HCEC 1CT (cell line): Measurements from ENCODE around the gene TUBGCP2.

Experiments
- DNase-seq: peaks from one replicate; pipeline ENCODE4 v3.0.0-alpha.2; 2017

Gene TUBGCP2

DNA sequence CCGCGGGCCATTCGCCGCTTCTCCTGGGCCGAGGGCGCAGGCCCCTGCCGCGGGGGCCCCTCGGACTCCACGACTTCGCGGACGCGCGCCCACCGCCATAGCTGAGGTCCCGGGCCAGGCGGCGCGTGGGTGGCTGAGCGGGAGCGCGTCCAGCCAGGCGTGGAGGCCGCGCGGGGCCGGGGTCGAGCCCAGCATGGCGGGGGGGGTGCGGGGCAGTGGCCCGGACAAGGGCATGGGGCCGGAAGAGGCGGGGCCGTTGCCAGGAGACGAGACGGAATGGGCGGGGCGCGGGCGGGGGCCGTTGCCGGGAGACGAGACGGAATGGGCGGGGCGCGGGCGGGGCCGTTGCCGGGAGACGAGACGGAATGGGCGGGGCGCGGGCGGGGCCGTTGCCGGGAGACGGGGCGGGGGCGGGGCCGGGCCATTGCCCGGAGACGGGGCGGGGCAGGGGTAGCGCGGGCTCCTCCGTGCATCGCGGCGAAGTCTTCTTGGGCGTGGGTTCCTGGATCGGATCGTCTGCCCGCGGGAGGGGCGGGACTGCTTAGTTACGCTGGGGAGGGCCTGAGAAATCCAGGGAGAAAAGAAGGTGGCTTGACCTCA is 46.8 kb downstream of the TUBGCP2 start:
- peak; percentile 62 for DNase-seq

DNA sequence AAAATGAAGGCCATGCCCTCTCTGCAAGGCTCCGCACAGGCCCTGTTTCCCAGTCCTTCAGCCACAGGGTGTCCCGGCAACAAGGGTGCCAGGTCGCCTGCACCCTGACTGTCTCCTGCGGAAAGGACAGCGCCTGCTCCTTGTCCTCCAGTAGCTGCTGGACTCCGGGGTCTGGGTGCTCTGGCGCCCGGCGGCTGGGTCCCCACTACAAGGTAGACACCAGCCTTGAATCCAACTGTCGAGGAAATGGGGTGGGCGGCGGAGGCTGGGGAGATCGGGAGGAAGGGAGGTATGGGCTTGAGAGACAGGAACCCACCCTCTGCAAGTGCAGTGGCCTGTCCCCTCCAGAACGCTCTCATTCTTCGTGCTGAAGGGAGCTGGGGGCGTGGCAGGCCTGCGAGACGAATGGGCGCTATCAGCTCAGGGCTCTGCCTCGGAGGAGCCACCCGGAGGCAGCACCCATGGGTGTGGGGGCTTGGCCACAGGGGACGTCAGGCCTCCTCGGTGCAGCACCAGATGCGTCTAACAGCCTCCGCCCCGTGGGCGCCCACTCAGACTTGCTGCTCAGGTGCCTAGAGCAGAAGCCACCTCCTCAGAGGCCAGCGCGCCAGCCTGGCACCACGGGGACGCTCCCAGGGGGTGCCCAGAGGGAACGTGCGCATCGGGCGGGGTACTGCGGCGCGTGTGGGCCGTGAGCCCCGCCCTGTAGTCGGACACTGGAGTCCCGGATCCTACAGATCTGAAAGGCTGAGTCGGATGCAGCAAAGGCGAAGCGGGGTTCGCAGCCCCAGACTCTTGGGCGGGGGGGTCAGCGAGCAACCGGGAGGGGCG is 47.6 kb downstream of the TUBGCP2 start:
- DNase-seq, result peak; percentile 27

GRCh38 chr10:133259602-133259989 is 49.1 kb downstream of the TUBGCP2 start:
- no peak for DNase-seq

DNA sequence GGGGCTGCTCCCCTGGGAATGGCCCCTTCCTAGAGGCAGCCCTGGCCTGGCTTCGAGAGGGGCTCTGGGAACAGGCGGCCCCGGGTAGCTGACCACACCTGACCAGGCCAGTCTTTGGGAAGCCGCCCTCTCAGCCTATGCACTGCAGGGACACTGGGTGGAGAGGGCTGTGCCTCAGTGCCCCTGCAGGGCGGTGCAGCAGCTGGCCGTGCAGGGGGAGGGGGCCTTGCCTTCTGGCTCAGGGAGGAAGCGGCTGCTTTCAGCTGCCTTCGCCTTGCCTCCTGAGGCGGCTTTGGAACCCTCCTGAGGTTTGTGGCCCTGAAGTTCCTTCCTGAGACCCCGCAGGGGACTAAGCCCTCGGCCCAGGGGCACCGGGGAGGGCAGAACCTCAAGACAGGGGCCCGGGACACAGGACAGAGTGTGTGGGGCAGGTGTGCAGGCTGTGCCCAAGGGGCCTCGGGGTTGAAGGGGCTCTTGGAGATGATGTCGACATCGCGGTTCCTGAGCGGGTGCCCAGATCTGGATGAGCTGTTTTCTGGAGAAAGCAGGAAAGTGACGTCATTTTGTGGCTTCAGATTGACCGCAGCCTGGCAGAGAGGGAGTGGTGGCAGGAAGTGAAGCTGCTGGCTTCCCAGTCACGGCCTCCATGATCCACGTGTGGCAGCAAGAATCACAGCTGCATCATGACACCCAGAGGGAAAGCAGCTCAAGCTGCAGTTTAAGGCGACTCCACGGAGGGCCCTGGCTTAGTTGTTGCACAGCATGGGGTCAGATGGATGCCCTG is 49.7 kb downstream of the TUBGCP2 start:
- peak; percentile 99 for DNase-seq

- no peak for DNase-seq
Measured at GRCh38 chr10:133258066-133258817, 50.4 kb downstream of the TUBGCP2 start.

GRCh38 chr10:133257489-133258065 is 51.1 kb downstream of the TUBGCP2 start:
- peak; percentile 67 for DNase-seq

DNA sequence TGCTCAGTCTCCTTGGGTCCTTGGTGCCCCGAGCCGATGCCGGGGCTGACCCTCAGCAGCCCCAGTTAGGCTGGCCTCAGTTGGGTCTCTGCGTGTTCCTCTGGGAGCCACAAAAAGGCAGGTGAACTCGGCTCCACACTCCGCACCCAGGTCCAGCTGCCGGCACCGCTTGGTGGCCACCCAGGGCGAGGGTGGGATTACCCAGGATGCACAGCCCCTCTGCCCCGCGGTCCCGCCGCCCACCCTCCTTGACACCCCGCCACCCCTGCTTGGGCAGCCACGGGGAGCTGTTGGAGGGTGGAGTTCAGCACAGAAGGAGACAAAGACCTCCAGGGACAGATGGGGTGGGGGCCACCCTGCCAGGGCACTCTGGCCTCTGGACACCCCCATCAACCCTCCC is 53.3 kb downstream of the TUBGCP2 start:
- DNase-seq, result no peak

- DNase-seq, result no peak
Measured at GRCh38 chr10:133254421-133255120, 54.1 kb downstream of the TUBGCP2 start.

- no peak for DNase-seq
Measured at GRCh38 chr10:133253361-133253955, 55.2 kb downstream of the TUBGCP2 start.

GRCh38 chr10:133252223-133252552 is 56.5 kb downstream of the TUBGCP2 start:
- no peak for DNase-seq

- DNase-seq, result no peak
Measured at GRCh38 chr10:133251388-133252222, 57.1 kb downstream of the TUBGCP2 start.

DNA sequence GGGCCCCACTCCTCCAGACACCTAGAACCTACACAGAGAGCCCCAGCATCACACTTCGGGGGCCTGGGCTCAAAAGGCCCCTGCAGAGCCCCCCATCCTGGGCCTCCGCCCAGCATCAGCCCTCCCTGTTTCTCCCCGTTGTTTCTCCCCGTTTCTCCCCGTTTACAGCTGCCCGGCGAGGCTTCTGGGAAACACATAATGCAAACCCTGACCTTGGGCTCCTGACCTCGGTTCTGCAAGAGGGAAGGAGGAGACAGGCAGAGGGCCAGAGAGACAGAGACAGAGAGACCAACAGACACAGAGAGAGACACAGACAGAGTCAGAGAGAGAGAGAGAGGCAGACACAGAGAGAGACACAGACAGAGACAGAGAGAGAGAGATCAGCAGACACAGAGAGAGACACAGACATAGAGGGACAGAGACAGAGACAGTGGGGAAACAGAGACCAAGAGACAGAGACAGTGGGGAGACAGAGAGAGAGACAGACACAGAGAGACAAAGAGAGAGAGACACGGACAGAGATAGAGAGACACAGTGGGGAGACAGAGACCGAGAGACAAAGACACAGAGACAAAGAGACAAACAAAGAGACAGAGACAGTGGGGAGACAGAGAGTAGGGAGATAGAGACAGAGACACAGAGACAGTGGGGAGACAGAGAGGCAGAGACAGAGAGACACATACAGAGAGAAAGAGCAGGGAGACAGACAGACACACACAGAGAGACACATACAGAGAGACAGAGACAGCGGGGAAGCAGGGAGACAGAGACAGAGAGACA is 58.5 kb downstream of the TUBGCP2 start:
- DNase-seq, result no peak

DNA sequence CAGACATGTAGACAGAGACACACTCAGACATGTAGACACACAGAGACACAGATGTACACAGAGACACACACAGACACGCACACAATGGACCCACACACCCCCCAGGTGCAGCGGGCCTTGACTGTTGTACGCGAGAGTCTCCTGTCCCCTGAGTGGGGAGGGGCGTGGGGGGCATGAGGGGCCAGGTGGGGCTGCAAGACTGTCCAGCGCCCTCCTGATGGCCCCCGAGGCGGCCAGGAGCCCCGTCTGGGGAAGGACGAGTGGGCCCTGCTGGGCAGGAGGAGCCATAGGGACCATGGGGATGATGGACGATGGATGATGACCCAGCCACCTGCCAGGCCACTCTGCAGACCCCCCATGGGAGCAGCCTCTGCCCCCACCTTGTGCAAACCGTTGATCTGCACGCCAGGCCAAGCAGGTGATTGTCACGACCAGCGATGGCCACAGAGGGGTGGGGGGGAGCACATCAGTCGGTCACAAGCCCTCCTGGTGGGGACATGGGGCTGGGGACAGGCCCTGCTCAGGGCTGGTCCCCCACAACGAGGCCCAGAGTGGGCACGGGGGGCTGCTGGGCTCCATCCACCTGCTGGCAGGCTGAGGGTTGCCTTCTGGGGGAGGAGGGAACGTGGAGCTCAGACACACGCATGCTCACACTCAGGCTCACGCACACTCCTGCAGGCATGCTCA is 59.4 kb downstream of the TUBGCP2 start:
- no peak for DNase-seq

DNA sequence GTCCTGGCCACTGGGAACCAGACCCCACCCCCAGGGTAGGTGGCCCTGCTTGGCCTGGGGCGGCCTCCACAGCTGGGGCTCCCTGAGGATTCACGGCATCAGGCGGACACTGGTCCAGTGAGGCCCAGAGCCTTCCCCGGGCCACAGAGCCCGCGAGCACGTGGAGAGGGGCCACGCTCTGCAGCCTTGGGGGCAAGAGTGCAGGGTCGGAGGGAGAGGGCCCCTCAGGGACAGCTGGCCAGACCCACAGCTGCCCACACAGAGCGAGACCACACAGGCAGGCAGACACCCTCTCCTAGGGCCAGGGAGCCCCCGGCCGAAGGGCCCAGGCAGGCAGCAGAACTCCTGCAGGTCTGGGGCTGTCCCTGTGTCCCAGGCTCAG is 60.3 kb downstream of the TUBGCP2 start:
- DNase-seq, result no peak

- DNase-seq, result no peak
Measured at GRCh38 chr10:133247681-133248333, 60.9 kb downstream of the TUBGCP2 start.

- no peak for DNase-seq
Measured at GRCh38 chr10:133246236-133246626, 62.4 kb downstream of the TUBGCP2 start.

DNA sequence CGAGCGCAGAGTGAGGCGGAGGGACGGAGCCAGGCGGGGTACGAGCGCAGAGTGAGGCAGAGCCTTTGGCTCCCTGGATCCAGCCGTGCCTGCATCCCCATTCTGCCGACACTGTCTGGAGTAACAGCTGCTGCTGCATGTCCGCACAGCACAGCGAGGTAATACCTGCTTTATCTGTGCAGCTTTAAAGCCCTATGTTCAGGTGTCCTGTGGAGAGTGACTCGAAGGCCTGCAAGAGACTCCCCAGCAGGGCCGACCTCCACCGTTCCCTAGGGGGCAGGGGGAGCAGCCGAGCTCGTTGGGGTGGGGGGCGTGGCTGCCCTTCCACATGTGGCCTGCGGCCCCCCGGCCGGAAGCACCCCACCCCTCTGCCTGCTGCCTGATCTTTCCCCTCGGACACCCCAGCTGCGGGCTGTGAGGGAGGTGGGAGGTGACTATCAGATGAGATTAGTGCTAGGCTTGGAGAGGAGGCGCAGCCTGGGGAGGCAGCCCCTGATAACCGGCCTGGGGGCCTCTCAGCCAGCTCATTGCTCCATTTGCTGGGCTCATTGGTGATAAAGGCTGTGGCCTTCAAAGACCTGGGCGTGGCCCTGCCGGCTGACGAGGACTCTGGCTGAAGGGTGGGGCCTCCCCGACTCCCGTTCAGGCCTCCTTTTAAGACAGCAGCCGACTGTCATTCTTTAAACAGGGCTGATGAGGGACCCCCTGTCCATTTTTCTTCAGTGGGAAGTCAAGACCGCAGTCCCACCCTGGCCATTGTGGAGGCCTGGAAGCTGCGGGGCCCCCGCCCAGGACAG is 63.0 kb downstream of the TUBGCP2 start:
- DNase-seq, result no peak

GRCh38 chr10:133243593-133243992 is 65.1 kb downstream of the TUBGCP2 start:
- DNase-seq, result no peak
